Liver (tissue), 3 donors: Measurements from ENCODE around the gene MAP3K12.

Source experiments
- EGR1 ChIP-seq, 2 donors: IDR thresholded peaks; 2 replicates each; pipeline ENCODE4 v1.6.1; 2016 to 2018; ENCODE audit warnings: antibody characterized with exemption in 2 of 2, low read depth in 2 of 2
- FOXA1 ChIP-seq: IDR thresholded peaks from 2 replicates; pipeline ENCODE4 v1.6.1; 2016; ENCODE audit warnings: antibody characterized with exemption
- HNF4G ChIP-seq: IDR thresholded peaks from 2 replicates; pipeline ENCODE4 v1.6.1; 2016; ENCODE audit warnings: antibody characterized with exemption
- RAD21 ChIP-seq, 2 donors: IDR thresholded peaks; 2 replicates each; pipeline ENCODE4 v1.6.1; 2016; ENCODE audit warnings: antibody characterized with exemption in 2 of 2, mild to moderate bottlenecking in 2 of 2
- TF ChIP-seq, protein P1 (sequence below): fragments of 150-350 bp; IDR thresholded peaks from 2 replicates; pipeline ENCODE4 v1.5.1; 2017; ENCODE audit warnings: improper control_type of control experiment, low read depth, low read length; ENCODE audit not compliant: missing input control
- donor health status: healthy.
- donor health status: healthy.

DNA sequence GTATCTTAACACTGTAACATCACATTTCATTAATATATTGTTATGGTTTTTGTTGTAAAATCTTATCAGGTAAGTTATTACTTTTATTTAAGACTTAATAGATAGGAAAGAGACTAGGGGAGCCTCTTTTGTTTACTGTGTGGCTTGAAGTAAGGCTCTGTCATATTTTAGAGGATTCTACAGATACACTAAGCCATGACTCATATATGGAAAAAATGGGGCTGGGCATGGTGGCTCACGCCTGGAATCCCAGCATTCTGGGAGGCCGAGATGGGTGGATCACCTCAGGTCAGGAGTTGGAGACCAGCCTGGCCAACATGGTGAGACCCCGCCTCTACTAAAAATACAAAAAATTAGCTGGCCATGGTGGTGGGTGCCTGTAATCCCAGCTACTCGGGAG, 31.7 kb upstream of the MAP3K12 start:
- no peak for TF ChIP-seq FOXA1
- TF ChIP-seq RAD21 (IDR thresholded peaks at IDR 0.05), result no peak
- no peak for TF ChIP-seq EGR1 (IDR thresholded peaks at IDR 0.05; ENCODE audit: low read depth in 2 of 2)
- TF ChIP-seq HNF4G, result no peak
- TF ChIP-seq, protein P1, sequence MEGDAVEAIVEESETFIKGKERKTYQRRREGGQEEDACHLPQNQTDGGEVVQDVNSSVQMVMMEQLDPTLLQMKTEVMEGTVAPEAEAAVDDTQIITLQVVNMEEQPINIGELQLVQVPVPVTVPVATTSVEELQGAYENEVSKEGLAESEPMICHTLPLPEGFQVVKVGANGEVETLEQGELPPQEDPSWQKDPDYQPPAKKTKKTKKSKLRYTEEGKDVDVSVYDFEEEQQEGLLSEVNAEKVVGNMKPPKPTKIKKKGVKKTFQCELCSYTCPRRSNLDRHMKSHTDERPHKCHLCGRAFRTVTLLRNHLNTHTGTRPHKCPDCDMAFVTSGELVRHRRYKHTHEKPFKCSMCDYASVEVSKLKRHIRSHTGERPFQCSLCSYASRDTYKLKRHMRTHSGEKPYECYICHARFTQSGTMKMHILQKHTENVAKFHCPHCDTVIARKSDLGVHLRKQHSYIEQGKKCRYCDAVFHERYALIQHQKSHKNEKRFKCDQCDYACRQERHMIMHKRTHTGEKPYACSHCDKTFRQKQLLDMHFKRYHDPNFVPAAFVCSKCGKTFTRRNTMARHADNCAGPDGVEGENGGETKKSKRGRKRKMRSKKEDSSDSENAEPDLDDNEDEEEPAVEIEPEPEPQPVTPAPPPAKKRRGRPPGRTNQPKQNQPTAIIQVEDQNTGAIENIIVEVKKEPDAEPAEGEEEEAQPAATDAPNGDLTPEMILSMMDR, result no peak
